Esophagus (tissue), 2 donors: ENCODE results near the gene PA2G4. TPM values are rescaled to one million over a fixed set of nuclear protein-coding genes. Genes with fewer than 3 reads are reported as not detected.
"Not testable (repeated sequence)": the region's sequence is repeated elsewhere in the genome, so short reads cannot be mapped to it uniquely, and the experiment has no call there.

Experiments
- H3K27ac ChIP-seq, 2 donors: one replicate each; pipeline ENCODE4 v1.5.1; 2013; ENCODE audit warnings: low read depth in 2 of 2, mild to moderate bottlenecking in 2 of 2, inconsistent platforms in 1 of 2, low read length in 1 of 2, moderate library complexity in 1 of 2
- H3K27me3 ChIP-seq, 2 donors: one replicate each; pipeline ENCODE4 v1.6.1; 2013; ENCODE audit warnings: low read length in 2 of 2, control low read depth in 1 of 2, mild to moderate bottlenecking in 1 of 2; ENCODE audit not compliant: insufficient read depth in 2 of 2, control insufficient read depth in 1 of 2
- H3K36me3 ChIP-seq, 2 donors: one replicate each; pipeline ENCODE4 v1.6.1; 2013; ENCODE audit warnings: low read length in 1 of 2; ENCODE audit not compliant: control insufficient read depth in 2 of 2, insufficient read depth in 2 of 2
- H3K4me1 ChIP-seq, 2 donors: one replicate each; pipeline ENCODE4 v1.6.1; 2013; ENCODE audit warnings: low read length in 1 of 2; ENCODE audit not compliant: control insufficient read depth in 2 of 2, insufficient read depth in 2 of 2
- H3K4me3 ChIP-seq, 2 donors: one replicate each; pipeline ENCODE4 v1.5.1; 2013; ENCODE audit warnings: low read length in 2 of 2, mild to moderate bottlenecking in 2 of 2, low read depth in 1 of 2, moderate library complexity in 1 of 2
- H3K9me3 ChIP-seq, 2 donors: one replicate each; pipeline ENCODE4 v1.6.1; 2013; ENCODE audit warnings: mild to moderate bottlenecking in 2 of 2, low read depth in 1 of 2, low read length in 1 of 2, moderate library complexity in 1 of 2; ENCODE audit not compliant: control insufficient read depth in 2 of 2, insufficient read depth in 1 of 2
- whole genome bisulfite sequencing, 2 donors: extraction: QIAGEN DNeasy Blood & Tissue Kit; methylation state at CpG; one replicate each; pipeline ENCODE4 v1.1.7; 2013; 5-methylcytosine and 5-hydroxymethylcytosine counted together
- polyA plus RNA-seq, 2 donors: library from polyadenylated mRNA; stranded (reverse); fragments of 200-250 nt; gene quantifications; one replicate each; pipeline ENCODE4 v1.2.3, GENCODE V29; 2013
- donor health status: healthy with polysubstance abuse.
- donor health status: Bipolar disorder and iron deficiency.

PA2G4 gene
- polyA plus RNA-seq = 100 to 1,000 TPM; 103 to 180 TPM

DNA sequence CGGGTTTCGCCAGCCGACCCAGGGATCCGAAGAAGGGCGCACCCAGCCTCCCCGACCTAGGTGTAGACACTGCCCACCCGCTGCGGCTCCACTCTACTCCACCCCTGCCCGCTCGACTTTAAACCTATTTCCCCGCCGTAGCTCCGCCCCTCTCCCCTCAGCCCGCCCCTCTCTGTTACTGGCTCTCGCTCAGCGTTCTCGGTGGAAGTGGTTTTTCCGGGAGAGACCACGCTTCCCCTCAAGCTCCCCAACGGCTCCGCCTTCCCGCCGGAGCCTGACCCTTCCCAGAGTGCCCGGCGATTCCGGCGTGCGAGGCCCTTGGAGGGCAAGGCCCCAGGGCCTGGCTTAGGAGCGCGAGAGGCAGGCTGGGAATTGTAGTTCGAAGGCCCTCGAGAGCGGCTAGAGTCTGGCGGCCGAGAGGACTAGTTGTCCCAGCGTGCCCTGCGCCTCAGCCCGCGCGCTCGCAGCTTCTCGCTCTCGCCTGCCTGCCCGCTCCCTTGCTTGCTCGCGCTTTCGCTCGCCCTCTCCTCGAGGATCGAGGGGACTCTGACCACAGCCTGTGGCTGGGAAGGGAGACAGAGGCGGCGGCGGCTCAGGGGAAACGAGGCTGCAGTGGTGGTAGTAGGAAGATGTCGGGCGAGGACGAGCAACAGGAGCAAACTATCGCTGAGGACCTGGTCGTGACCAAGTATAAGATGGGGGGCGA, at the start of gene PA2G4:
PA2G4 (plus strand) TSS at position 451 of the 706 bp plus-strand sequence; CDS start at position 630, 179 bp downstream.
- H3K4me3 ChIP-seq = peak within 1 kb of the TSS; percentile 86 to 97
- 0 to 1% methylated on average over 60 of the region's 60 CpGs for WGBS, 2 donors
- peak within 1 kb of the TSS; percentile 85 to 95 for H3K27ac ChIP-seq
- peaks cover 0 to 11% of the 10 kb centered on the region in 2 donors for H3K36me3 ChIP-seq
- H3K27me3 ChIP-seq = no peaks in the 10 kb centered on the region
- H3K9me3 ChIP-seq = no peaks in the 10 kb centered on the region
- peaks cover 3 to 4% of the 10 kb centered on the region in 2 donors for H3K4me1 ChIP-seq

GRCh38 chr12:56059964-56060363, 44.4 kb upstream of the PA2G4 start:
- H3K4me3 ChIP-seq, H3K27me3 ChIP-seq, H3K27ac ChIP-seq, H3K4me1 ChIP-seq, H3K9me3 ChIP-seq, H3K36me3 ChIP-seq: not testable (repeated sequence)
- WGBS, 2 donors = 82 to 85% methylated on average over 8 of the region's 8 CpGs

- Histone ChIP-seq H3K36me3 (no peaks in the 10 kb centered on the region), H3K4me3 (no peak overlapping the region), H3K9me3 (no peaks in the 10 kb centered on the region), H3K27ac (no peak overlapping the region), H3K4me1 (no peaks in the 10 kb centered on the region), H3K27me3 (no peaks in the 10 kb centered on the region)
- WGBS, 2 donors = 67 to 72% methylated on average over 5 of the region's 5 CpGs
These were observed 42.4 kb upstream of the PA2G4 start for GRCh38 chr12:56061982-56062381.

DNA sequence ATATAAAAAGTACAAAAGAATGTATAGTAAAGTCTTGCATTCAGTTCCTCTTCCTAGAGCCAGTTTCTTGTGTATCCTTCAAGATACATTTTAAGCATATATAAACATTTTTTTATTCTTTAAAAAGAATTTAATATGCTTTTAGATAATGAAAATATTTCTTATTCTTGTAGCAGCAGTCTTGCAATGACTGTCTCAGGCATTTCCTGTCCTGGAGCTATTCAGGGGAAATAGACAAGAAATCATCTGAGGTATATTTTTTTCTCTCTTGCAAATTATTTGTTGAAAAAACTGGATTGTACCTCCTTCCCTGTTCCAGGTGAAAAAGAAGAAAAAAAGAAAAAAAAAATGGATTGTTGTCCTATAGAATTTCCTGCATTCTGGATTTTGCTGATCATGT, 41.4 kb upstream of the PA2G4 start:
- H3K4me1 ChIP-seq = no peaks in the 10 kb centered on the region
- no peak overlapping the region for H3K27ac ChIP-seq
- no peaks in the 10 kb centered on the region for H3K36me3 ChIP-seq
- H3K27me3 ChIP-seq = no peaks in the 10 kb centered on the region
- H3K4me3 ChIP-seq = no peak overlapping the region
- no peaks in the 10 kb centered on the region for H3K9me3 ChIP-seq

- WGBS, 2 donors = 65 to 79% methylated on average over 4 of the region's 4 CpGs
- H3K9me3 ChIP-seq = no peaks in the 10 kb centered on the region
- no peak overlapping the region for H3K27ac ChIP-seq
- no peaks in the 10 kb centered on the region for H3K27me3 ChIP-seq
- H3K36me3 ChIP-seq = no peaks in the 10 kb centered on the region
- no peak overlapping the region for H3K4me3 ChIP-seq
- no peaks in the 10 kb centered on the region for H3K4me1 ChIP-seq
These were observed 32.7 kb upstream of the PA2G4 start for GRCh38 chr12:56071648-56072047.

DNA sequence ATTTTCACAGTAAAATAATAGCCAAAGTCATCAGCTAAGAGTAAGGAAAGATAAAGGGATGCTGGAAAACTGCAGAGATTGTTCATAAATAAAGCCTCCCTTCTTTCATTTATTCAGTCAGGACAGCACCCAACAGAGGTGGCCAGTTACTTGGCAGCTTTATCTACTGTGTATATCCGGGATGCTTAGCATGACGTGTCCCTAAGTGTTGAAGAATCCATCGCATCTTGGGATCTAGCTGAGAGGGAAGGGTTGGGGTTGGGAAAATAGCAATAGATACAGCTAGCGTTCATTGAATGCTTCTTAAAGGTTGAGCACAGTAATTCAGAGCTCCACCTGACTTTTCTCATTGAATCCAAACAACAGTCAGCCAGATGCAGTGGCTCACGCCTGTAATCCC, 30.0 kb upstream of the PA2G4 start:
- Histone ChIP-seq H3K27ac (no peak overlapping the region), H3K27me3 (no peaks in the 10 kb centered on the region), H3K4me3 (no peak overlapping the region), H3K4me1 (no peaks in the 10 kb centered on the region), H3K9me3 (no peaks in the 10 kb centered on the region), H3K36me3 (no peaks in the 10 kb centered on the region)
- 82 to 86% methylated on average over 5 of the region's 5 CpGs for WGBS, 2 donors

DNA sequence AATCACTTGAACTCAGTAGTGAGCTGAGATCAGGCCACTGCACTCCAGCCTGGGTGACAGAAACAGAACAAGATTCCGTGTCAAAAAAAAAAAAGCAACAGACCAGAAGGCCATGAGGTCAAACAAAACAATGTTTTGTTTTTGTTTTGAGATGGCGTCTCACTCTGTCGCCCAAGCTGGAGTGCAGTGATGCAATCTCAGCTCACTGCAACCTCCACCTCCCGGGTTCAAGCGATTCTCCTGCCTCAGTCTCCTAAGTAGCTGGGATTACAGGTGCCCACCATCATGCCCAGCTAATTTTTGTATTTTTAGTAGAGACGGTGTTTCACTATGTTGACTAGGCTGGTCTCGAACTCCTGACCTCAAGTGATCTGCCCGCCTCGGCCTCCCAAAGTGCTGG, 26.4 kb upstream of the PA2G4 start:
- 80 to 88% methylated on average over 9 of the region's 9 CpGs for WGBS, 2 donors
- H3K4me3 ChIP-seq, H3K36me3 ChIP-seq, H3K4me1 ChIP-seq, H3K9me3 ChIP-seq, H3K27me3 ChIP-seq: not testable (repeated sequence)
- H3K27ac ChIP-seq = peak overlapping the region in 1 of 2 donors; percentile 15

DNA sequence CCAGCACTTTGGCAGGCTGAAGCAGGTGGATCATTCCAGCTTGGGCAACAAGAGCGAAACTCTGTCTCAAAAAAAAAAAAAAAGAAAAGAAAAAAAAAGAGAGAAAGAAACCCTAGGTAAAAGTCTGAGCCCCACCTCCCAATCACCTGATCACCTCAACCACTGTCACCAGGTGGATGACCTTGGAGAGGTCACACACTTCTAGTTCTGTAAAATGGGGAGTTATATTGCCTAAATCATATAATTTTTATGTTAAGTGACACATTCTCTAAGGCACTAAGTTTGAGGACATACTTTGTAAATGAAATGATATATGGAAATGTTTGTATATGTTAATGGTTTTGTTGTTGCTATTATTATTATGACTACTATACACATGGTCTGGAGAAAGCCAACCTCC, 25.9 kb upstream of the PA2G4 start:
- Histone ChIP-seq H3K27ac (peak overlapping the region; percentile 96 to 98), H3K4me3 (peak overlapping the region in 1 of 2 donors; percentile 63), H3K9me3 (no peaks in the 10 kb centered on the region), H3K27me3 (no peaks in the 10 kb centered on the region), H3K36me3 (no peaks in the 10 kb centered on the region), H3K4me1 (peaks cover 0 to 8% of the 10 kb centered on the region in 2 donors)
- WGBS, 2 donors = 93 to 95% methylated on average over 1 of the region's 1 CpG

DNA sequence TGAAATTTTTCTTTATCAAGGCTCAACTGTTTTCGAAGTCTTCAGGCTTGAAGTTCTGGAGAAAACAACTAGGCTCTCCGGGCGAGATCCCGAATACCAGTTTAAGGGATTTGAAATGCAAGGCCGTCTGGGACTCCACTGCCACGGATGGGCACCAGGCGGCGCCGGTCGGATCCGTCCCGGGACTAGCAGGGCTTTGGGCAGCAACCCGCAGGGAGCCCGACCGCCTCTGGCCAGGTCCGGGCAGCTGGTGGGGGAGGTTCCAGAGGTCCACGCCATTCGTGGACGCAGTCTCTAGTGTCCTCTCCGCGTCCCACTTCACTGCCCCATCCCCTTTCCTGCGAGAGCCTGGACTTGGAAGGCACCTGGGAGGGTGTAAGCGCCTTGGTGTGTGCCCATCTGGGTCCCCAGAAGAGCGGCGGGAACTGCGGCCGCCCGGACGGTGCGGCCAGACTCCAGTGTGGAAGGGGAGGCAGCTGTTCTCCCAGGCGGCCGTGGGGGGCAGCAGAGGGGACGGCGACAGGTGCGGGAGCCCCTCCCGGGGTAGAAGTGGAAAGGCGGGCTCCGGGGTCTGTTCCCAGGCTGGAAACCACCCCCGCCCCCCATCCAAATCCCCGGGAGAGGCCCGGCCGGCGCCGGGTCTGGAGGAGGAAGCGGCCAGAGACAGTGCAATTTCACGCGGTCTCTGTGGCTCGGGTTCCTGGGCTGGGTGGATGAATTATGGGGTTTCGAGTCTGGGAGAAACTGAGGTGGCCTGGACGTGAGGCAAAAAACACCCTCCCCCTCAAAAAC, 25.2 kb upstream of the PA2G4 start:
- 2 to 3% methylated on average over 49 to 50 of the region's 50 CpGs for WGBS, 2 donors
- Histone ChIP-seq H3K4me3 (peak overlapping the region; percentile 63 to 78), H3K27ac (peak overlapping the region; percentile 96 to 98), H3K4me1 (peaks cover 0 to 8% of the 10 kb centered on the region in 2 donors), H3K27me3 (no peaks in the 10 kb centered on the region), H3K36me3 (no peaks in the 10 kb centered on the region), H3K9me3 (no peaks in the 10 kb centered on the region)
